ENCODE data around the gene POLR3E. TPM values are rescaled to one million over a fixed set of nuclear protein-coding genes. Genes with fewer than 3 reads are reported as not detected.
A peak's percentile ranks its signal among the peaks of the same experiment; 100 is the strongest.

Gene POLR3E
- total and polyA plus RNA-seq, 2 experiments from 2014 or later = 24.9 to 65.3 TPM

GRCh38 chr16:22292320-22292719 lies 4.9 kb upstream of the POLR3E start:
- H3K9me3 ChIP-seq (ENCODE audit: low read depth) = no peaks in the 10 kb centered on the region
- H3K27ac ChIP-seq = no peak overlapping the region
- H3K36me3 ChIP-seq = no peaks in the 10 kb centered on the region
- peak in 1 of 2 donors; percentile 6 for DNase-seq (ENCODE audit: low read depth in 1 of 2, low spot score in 1 of 2)
- H3K27me3 ChIP-seq = no peaks in the 10 kb centered on the region
- H3K4me1 ChIP-seq (ENCODE audit: low read depth) = no peaks in the 10 kb centered on the region
- no peak overlapping the region for H3K4me3 ChIP-seq
- no peak for TF ChIP-seq CTCF (IDR thresholded peaks at IDR 0.05; ENCODE audit: low read depth, low read length)

- no peak for TF ChIP-seq CTCF (IDR thresholded peaks at IDR 0.05; ENCODE audit: low read depth, low read length)
- no peak overlapping the region for H3K27ac ChIP-seq
- no peak for DNase-seq (ENCODE audit: low read depth in 1 of 2, low spot score in 1 of 2)
- H3K4me3 ChIP-seq = no peak overlapping the region
- no peaks in the 10 kb centered on the region for H3K9me3 ChIP-seq (ENCODE audit: low read depth)
- H3K27me3 ChIP-seq = no peaks in the 10 kb centered on the region
- H3K36me3 ChIP-seq = no peaks in the 10 kb centered on the region
- no peaks in the 10 kb centered on the region for H3K4me1 ChIP-seq (ENCODE audit: low read depth)
Observed at GRCh38 chr16:22293137-22294106, 3.8 kb upstream of the POLR3E start.

- Histone ChIP-seq H3K4me1 (ENCODE audit: low read depth) (peaks cover 2% of the 10 kb centered on the region), H3K9me3 (ENCODE audit: low read depth) (no peaks in the 10 kb centered on the region), H3K36me3 (no peaks in the 10 kb centered on the region), H3K27ac (peak overlapping the region; percentile 7), H3K27me3 (no peaks in the 10 kb centered on the region), H3K4me3 (peak overlapping the region; percentile 86)
- no peak for TF ChIP-seq CTCF (IDR thresholded peaks at IDR 0.05; ENCODE audit: low read depth, low read length)
- no peak for DNase-seq (ENCODE audit: low read depth in 1 of 2, low spot score in 1 of 2)
Observed at GRCh38 chr16:22296225-22297113, 740 bp upstream of the POLR3E start.

- H3K36me3 ChIP-seq = no peaks in the 10 kb centered on the region
- H3K9me3 ChIP-seq (ENCODE audit: low read depth) = no peaks in the 10 kb centered on the region
- H3K4me1 ChIP-seq (ENCODE audit: low read depth) = peaks cover 2% of the 10 kb centered on the region
- H3K27ac ChIP-seq = peak overlapping the region; percentile 96
- peak overlapping the region; percentile 86 for H3K4me3 ChIP-seq
- no peak for TF ChIP-seq CTCF (IDR thresholded peaks at IDR 0.05; ENCODE audit: low read depth, low read length)
- H3K27me3 ChIP-seq = no peaks in the 10 kb centered on the region
- DNase-seq (ENCODE audit: low read depth in 1 of 2, low spot score in 1 of 2) = peak; percentile 83 to 92
Observed at GRCh38 chr16:22297871-22298733, 893 bp downstream of the POLR3E start.

GRCh38 chr16:22299036-22299435 lies 1.8 kb downstream of the POLR3E start:
- H3K27me3 ChIP-seq = no peaks in the 10 kb centered on the region
- no peak overlapping the region for H3K4me3 ChIP-seq
- no peak for DNase-seq (ENCODE audit: low read depth in 1 of 2, low spot score in 1 of 2)
- no peaks in the 10 kb centered on the region for H3K9me3 ChIP-seq (ENCODE audit: low read depth)
- H3K4me1 ChIP-seq (ENCODE audit: low read depth) = peaks cover 2% of the 10 kb centered on the region
- no peaks in the 10 kb centered on the region for H3K36me3 ChIP-seq
- no peak for TF ChIP-seq CTCF (IDR thresholded peaks at IDR 0.05; ENCODE audit: low read depth, low read length)
- H3K27ac ChIP-seq = no peak overlapping the region

Measured in cardiac muscle cell (in vitro differentiated cells and primary cell).